Chondrocyte (in vitro differentiated cells): ENCODE data around the gene SPATA19. TPM values are rescaled to one million over a fixed set of nuclear protein-coding genes. Genes with fewer than 3 reads are reported as not detected.

Experiments used
- DNase-seq: peaks from one replicate; pipeline ENCODE4 v3.0.0; 2021; ENCODE audit warnings: mixed read lengths, low spot score
- H3K27ac Mint-ChIP-seq: one replicate; pipeline ENCODE4 v1.8.0; 2021; ENCODE audit warnings: mild to moderate bottlenecking, moderate library complexity, mixed read lengths; ENCODE audit not compliant: unreplicated experiment
- H3K27me3 Mint-ChIP-seq: 2 replicates; pipeline ENCODE4 v1.8.0; 2021; ENCODE audit warnings: low read depth, mixed read lengths
- H3K36me3 Mint-ChIP-seq: 2 replicates; pipeline ENCODE4 v1.8.0; 2021; ENCODE audit warnings: low read depth, mixed read lengths
- H3K4me1 Mint-ChIP-seq: 2 replicates; pipeline ENCODE4 v1.8.0; 2021; ENCODE audit warnings: low read depth, mild to moderate bottlenecking, mixed read lengths
- H3K4me3 Mint-ChIP-seq: one replicate; pipeline ENCODE4 v1.8.0; 2021; ENCODE audit warnings: mild to moderate bottlenecking, moderate library complexity, mixed read lengths; ENCODE audit not compliant: unreplicated experiment
- H3K9me3 Mint-ChIP-seq: 2 replicates; pipeline ENCODE4 v1.8.0; 2021; ENCODE audit warnings: low read depth, mixed read lengths
- total RNA-seq: library from RNA; stranded (reverse); gene quantifications from 3 replicates; pipeline ENCODE4 v1.2.1, GENCODE V29; 2021
- TF ChIP-seq, protein P1 (sequence below): fragments of 200-600 bp; sonication (generic); IDR thresholded peaks from 2 replicates; pipeline ENCODE4 v1.5.0; 2021; ENCODE audit warnings: antibody characterized with exemption, mild to moderate bottlenecking, moderate library complexity

SPATA19 gene
- total RNA-seq, 1 donor from 2014 or later = not detected

DNA sequence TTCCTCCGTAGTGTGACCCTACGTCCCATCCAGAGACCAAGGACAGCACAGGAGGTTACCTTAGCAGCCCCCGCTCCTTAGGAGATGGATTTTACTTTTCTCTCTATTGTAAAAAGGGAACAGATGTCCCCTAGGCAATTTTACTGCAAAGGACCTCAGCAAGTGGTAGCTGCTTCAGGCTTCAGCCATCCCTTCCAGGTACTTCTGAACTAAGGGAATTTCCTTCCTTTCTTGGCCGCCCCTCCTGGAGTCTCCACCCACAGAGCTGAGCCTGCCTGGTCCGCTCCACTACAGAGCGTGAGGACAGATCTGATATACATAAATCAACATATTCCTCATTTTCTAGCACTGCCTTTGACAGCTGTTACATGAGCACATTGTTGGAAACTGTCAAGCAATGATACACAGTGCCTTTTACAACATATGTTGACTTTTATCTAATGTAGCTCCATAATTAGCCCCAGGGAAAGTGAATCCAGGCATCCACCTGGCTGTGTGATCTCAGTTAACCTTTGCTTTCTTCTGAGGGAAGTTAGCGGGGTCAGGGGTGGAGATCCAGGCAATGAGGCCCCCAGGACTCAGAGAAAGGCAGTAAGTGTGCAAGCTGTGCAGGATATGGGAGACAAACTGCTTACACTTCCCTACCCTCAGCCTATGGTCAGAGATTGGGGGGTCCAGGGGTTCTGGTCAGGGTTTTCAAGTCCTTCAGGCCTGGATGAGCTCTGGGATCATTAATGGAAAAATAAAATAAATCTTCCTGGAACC, 51.9 kb downstream of the SPATA19 start:
- DNase-seq = no peak
- H3K9me3 Mint-ChIP-seq = peaks cover 37% of the 10 kb centered on the region
- no peak overlapping the region for H3K27ac Mint-ChIP-seq
- H3K27me3 Mint-ChIP-seq = no peaks in the 10 kb centered on the region
- no peaks in the 10 kb centered on the region for H3K4me1 Mint-ChIP-seq
- H3K4me3 Mint-ChIP-seq = no peak overlapping the region
- TF ChIP-seq, protein P1, sequence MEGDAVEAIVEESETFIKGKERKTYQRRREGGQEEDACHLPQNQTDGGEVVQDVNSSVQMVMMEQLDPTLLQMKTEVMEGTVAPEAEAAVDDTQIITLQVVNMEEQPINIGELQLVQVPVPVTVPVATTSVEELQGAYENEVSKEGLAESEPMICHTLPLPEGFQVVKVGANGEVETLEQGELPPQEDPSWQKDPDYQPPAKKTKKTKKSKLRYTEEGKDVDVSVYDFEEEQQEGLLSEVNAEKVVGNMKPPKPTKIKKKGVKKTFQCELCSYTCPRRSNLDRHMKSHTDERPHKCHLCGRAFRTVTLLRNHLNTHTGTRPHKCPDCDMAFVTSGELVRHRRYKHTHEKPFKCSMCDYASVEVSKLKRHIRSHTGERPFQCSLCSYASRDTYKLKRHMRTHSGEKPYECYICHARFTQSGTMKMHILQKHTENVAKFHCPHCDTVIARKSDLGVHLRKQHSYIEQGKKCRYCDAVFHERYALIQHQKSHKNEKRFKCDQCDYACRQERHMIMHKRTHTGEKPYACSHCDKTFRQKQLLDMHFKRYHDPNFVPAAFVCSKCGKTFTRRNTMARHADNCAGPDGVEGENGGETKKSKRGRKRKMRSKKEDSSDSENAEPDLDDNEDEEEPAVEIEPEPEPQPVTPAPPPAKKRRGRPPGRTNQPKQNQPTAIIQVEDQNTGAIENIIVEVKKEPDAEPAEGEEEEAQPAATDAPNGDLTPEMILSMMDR = no peak
- no peaks in the 10 kb centered on the region for H3K36me3 Mint-ChIP-seq

DNA sequence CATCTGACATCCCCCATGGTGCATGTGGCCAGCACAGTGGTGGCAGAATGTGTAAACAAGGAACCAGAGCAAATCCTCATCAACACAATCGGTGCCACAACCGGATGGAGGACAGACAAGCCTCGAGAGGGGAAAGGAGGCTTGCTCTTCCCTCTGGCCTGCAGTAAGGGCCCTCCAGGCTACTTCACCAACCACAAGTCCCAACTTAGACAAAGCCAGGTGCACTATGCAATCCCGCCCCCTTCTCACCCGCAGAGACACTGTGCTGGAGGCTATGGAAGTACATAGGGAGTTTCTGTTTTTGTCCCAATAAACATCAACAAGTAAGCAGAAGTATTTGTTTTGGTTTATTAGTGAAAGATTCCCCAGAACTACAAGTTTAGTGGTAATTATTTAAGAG, 54.3 kb downstream of the SPATA19 start:
- Mint-ChIP-seq H3K27me3 (peaks cover 1% of the 10 kb centered on the region), H3K9me3 (peaks cover 28% of the 10 kb centered on the region), H3K4me1 (no peaks in the 10 kb centered on the region), H3K27ac (no peak overlapping the region), H3K36me3 (no peaks in the 10 kb centered on the region), H3K4me3 (no peak overlapping the region)
- no peak for DNase-seq
- TF ChIP-seq, protein P1 = no peak

Other genes starting within 250 kb of the SPATA19 start
- gene IGSF9B, start 111.5 kb upstream of the SPATA19 start, total RNA-seq = 8.4 to 18.3 TPM (median 9.3 TPM) in 3 replicates
- gene JAM3, start 223.6 kb upstream of the SPATA19 start, total RNA-seq = 94.2 to 185 TPM (median 105 TPM) in 3 replicates